Measurements from ENCODE around the gene DHX16. TPM values are rescaled to one million over a fixed set of nuclear protein-coding genes. Genes with fewer than 3 reads are reported as not detected.

The DHX16 gene
- total and polyA plus RNA-seq, 9 of the 15 experiments (the other 6 are each of a cell fraction or from before 2014, with no cell fraction given) = 14.6 to 66.1 (median 47.5) TPM

GRCh38 chr6:30670760-30671527 is 1.9 kb downstream of the DHX16 start:
- in situ Hi-C loops (cut with MboI) (loop anchor here (5.0 to 10.0 kb wide), 3 partner anchors 54 to 414 kb away; partner anchors contain the start of gene TUBB), intact Hi-C loops (cut with micrococcal nuclease) (loop anchor here (5.0 kb wide), 1 partner anchor 114 kb away; the partner anchor contains the start of genes GNL1 and PRR3)
- CTCF ChIA-PET (ENCODE audit: low intra/inter-chr PET ratio) = interaction anchor here (0.6 kb wide), 1 partner anchor 154 kb away, joined by 3 read pairs; no protein-coding TSS in a partner anchor
- FAIRE-seq = peak; percentile 37
- no TSS peak for BruUV-seq (replicated peaks)
- peak overlapping the region in 1 of 2 experiments; percentile 11; a peak in 1 of 4 replicates for H3K9ac ChIP-seq (ENCODE audit: insufficient read depth in 1 of 2, low read depth in 2 of 2, low read length in 2 of 2)
- 81% methylated on average over 27 of the region's 27 CpGs for WGBS (ENCODE audit: insufficient coverage, low coverage, missing lambda C conversion rate)
- H2AFZ ChIP-seq (ENCODE audit: low read depth, low read length) = no peak overlapping the region
- POLR2A ChIA-PET = interaction anchor here (1.8 to 2.5 kb wide), 3 partner anchors 14 to 58 kb away, joined by 8 to 21 read pairs (median 9); no protein-coding TSS in a partner anchor
- peaks cover 7 to 27% of the 10 kb centered on the region in 2 experiments for H3K4me1 ChIP-seq (replicated peaks in 1 of 2; ENCODE audit: control insufficient read depth in 2 of 2, insufficient read depth in 2 of 2, low read length in 2 of 2)
- H3K27me3 ChIP-seq (ENCODE audit: control insufficient read depth in 2 of 2, insufficient read depth in 2 of 2, low read length in 2 of 2) = no peaks in the 10 kb centered on the region
- H3K79me2 ChIP-seq (ENCODE audit: control insufficient read depth, insufficient read depth, low read length) = peaks cover 20% of the 10 kb centered on the region
- H3K27ac ChIP-seq (ENCODE audit: extremely low read depth, low read depth, low read length) = no peak overlapping the region
- ATAC-seq = peak; percentile 29; the same call in 2 of the 3 replicates
- TF ChIP-seq MNT (conservative IDR thresholded peaks at IDR 0.05) = no peak
- TF ChIP-seq TARDBP (IDR thresholded peaks at IDR 0.05) = no peak
- peak in 2 of 3 experiments; percentile 38 to 66; a peak in 4 of 6 replicates for TF ChIP-seq CTCF (IDR thresholded peaks at IDR 0.05 in 2 of 3, conservative IDR thresholded peaks at IDR 0.05 in 1 of 3; ENCODE audit: insufficient read depth in 2 of 3, low read depth in 1 of 3, low read length in 3 of 3)
- TF ChIP-seq TCF7 (IDR thresholded peaks at IDR 0.05; ENCODE audit: borderline replicate concordance) = peak; percentile 52; the same call in 1 of the 2 replicates
- 0 out of 2 replicates have a peak, but pooled peaks have one; percentile 7 for TF ChIP-seq NFIC (IDR thresholded peaks at IDR 0.05)
- TF ChIP-seq SPI1 (IDR thresholded peaks at IDR 0.05; ENCODE audit: borderline replicate concordance, low read depth, low read length) = no peak
- TF ChIP-seq SREBF1 (IDR thresholded peaks at IDR 0.05; ENCODE audit: borderline replicate concordance, low read depth, low read length) = no peak
- no peak for TF ChIP-seq ZNF146 (CRISPR knock-in tag; IDR thresholded peaks at IDR 0.05; ENCODE audit: unreplicated experiment)
- 0 out of 2 replicates have a peak, but pooled peaks have one; percentile 13 for TF ChIP-seq SMC3 (conservative IDR thresholded peaks at IDR 0.05; ENCODE audit: insufficient read depth, low read depth, low read length)
- peak in 1 of 2 experiments; percentile 16; a peak in 2 of 4 replicates for TF ChIP-seq RAD21 (CRISPR knock-in tag; conservative IDR thresholded peaks at IDR 0.05 in 1 of 2, IDR thresholded peaks at IDR 0.05 in 1 of 2)
- TF ChIP-seq ZBTB33 (CRISPR knock-in tag; IDR thresholded peaks at IDR 0.05) = peak; percentile 98
- TF ChIP-seq, protein P1, sequence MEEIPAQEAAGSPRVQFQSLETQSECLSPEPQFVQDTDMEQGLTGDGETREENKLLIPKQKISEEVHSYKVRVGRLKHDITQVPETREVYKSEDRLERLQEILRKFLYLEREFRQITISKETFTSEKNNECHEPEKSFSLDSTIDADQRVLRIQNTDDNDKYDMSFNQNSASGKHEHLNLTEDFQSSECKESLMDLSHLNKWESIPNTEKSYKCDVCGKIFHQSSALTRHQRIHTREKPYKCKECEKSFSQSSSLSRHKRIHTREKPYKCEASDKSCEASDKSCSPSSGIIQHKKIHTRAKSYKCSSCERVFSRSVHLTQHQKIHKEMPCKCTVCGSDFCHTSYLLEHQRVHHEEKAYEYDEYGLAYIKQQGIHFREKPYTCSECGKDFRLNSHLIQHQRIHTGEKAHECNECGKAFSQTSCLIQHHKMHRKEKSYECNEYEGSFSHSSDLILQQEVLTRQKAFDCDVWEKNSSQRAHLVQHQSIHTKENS (CRISPR knock-in tag; IDR thresholded peaks at IDR 0.05) = no peak
- TF ChIP-seq KLF16 (IDR thresholded peaks at IDR 0.05) = no peak
- TF ChIP-seq KAT8 (IDR thresholded peaks at IDR 0.05; ENCODE audit: low read depth) = no peak
- DNase-seq (ENCODE audit: extremely low read depth in 1 of 4, low spot score in 3 of 4) = peak in 2 of 4 experiments; percentile 49 to 60
- H4K20me1 ChIP-seq (replicated peaks; ENCODE audit: control insufficient read depth, insufficient read depth, low read length) = no peaks in the 10 kb centered on the region
- H3K9me3 ChIP-seq (replicated peaks; ENCODE audit: control insufficient read depth, insufficient read depth, low read depth, low read length) = no peaks in the 10 kb centered on the region
- peaks cover 40% of the 10 kb centered on the region for H3K36me3 ChIP-seq (ENCODE audit: control insufficient read depth, insufficient read depth, low read length)
- no peak overlapping the region for H3K4me2 ChIP-seq (ENCODE audit: insufficient read depth, low read length)
- peaks cover 6% of the 10 kb centered on the region for H3K9me1 ChIP-seq (ENCODE audit: control insufficient read depth, insufficient read depth, low read length)
- H3K4me3 ChIP-seq = no peak overlapping the region

Measured in K562 (cell line).